Suprapubic skin (tissue), 4 donors: Measurements from ENCODE around the gene IRS2.

Experiments
- EP300 ChIP-seq: sonication (generic); formaldehyde crosslinking; IDR thresholded peaks from one replicate; pipeline ENCODE4 v1.6.1; 2017; ENCODE audit warnings: antibody characterized with exemption
- POLR2A ChIP-seq, 2 donors: fragments of 450-650 bp; IDR thresholded peaks; one replicate each; pipeline ENCODE4 v1.6.1; 2017; ENCODE audit warnings: antibody characterized with exemption in 2 of 2, mild to moderate bottlenecking in 2 of 2, moderate library complexity in 2 of 2
- POLR2AphosphoS5 ChIP-seq, 3 donors: sonication (generic); formaldehyde crosslinking; IDR thresholded peaks; one replicate each; pipeline ENCODE4 v1.6.1; 2017; ENCODE audit warnings: antibody characterized with exemption in 3 of 3
- TF ChIP-seq, protein P1 (sequence below), 2 donors: fragments of 200-600 bp in 1 of 2; fragments of 450-650 bp in 1 of 2; sonication (generic) in 1 of 2; IDR thresholded peaks; one replicate each; pipeline ENCODE4 v1.5.1; 2016 to 2019; ENCODE audit warnings: antibody characterized with exemption in 2 of 2, mild to moderate bottlenecking in 1 of 2, moderate library complexity in 1 of 2

GRCh38 chr13:109751477-109751876 is 34.9 kb downstream of the IRS2 start:
- TF ChIP-seq POLR2AphosphoS5 (IDR thresholded peaks at IDR 0.05) (no peak), POLR2A (IDR thresholded peaks at IDR 0.05) (no peak), EP300 (no peak)
- TF ChIP-seq, protein P1, sequence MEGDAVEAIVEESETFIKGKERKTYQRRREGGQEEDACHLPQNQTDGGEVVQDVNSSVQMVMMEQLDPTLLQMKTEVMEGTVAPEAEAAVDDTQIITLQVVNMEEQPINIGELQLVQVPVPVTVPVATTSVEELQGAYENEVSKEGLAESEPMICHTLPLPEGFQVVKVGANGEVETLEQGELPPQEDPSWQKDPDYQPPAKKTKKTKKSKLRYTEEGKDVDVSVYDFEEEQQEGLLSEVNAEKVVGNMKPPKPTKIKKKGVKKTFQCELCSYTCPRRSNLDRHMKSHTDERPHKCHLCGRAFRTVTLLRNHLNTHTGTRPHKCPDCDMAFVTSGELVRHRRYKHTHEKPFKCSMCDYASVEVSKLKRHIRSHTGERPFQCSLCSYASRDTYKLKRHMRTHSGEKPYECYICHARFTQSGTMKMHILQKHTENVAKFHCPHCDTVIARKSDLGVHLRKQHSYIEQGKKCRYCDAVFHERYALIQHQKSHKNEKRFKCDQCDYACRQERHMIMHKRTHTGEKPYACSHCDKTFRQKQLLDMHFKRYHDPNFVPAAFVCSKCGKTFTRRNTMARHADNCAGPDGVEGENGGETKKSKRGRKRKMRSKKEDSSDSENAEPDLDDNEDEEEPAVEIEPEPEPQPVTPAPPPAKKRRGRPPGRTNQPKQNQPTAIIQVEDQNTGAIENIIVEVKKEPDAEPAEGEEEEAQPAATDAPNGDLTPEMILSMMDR (IDR thresholded peaks at IDR 0.05) = no peak
